OCI-LY1 (cell line): ENCODE measurements around the gene CFAP73.
"Not testable (repeated sequence)": the region's sequence is repeated elsewhere in the genome, so short reads cannot be mapped to it uniquely, and the experiment has no call there.

Source experiments
- CTCF ChIP-seq: fragments of 200-600 bp; sonication (generic), shearing (Covaris generic); IDR thresholded peaks from 2 replicates; pipeline ENCODE4 v1.5.1; 2017; ENCODE audit warnings: mild to moderate bottlenecking, antibody characterized with exemption, low read length, moderate library complexity, mixed read lengths
- EZH2 ChIP-seq: fragments of 200-600 bp; sonication (generic), shearing (Covaris generic); IDR thresholded peaks from 2 replicates; pipeline ENCODE4 v1.8.0; 2017; ENCODE audit warnings: borderline replicate concordance, mixed run types, mild to moderate bottlenecking, antibody characterized with exemption, low read length, moderate library complexity, mixed read lengths

- not testable (repeated sequence) for TF ChIP-seq CTCF, EZH2
Observed at GRCh38 chr12:113141716-113142115, 7.8 kb upstream of the CFAP73 start.
